Glutamatergic neuron (in vitro differentiated cells): ENCODE results near the gene DOK3. TPM values are rescaled to one million over a fixed set of nuclear protein-coding genes. Genes with fewer than 3 reads are reported as not detected.

ENCODE experiments used
- DNase-seq: peaks from one replicate; pipeline ENCODE4 v3.0.0; 2022
- H3K27ac Mint-ChIP-seq: one replicate; pipeline ENCODE4 v1.8.0; 2020; ENCODE audit warnings: mild to moderate bottlenecking, mixed read lengths, inconsistent platforms; ENCODE audit not compliant: unreplicated experiment
- H3K27me3 Mint-ChIP-seq: one replicate; pipeline ENCODE4 v1.8.0; 2020; ENCODE audit warnings: mild to moderate bottlenecking, moderate library complexity, mixed read lengths, inconsistent platforms; ENCODE audit not compliant: unreplicated experiment
- H3K36me3 Mint-ChIP-seq: one replicate; pipeline ENCODE4 v1.8.0; 2020; ENCODE audit warnings: mild to moderate bottlenecking, mixed read lengths, inconsistent platforms; ENCODE audit not compliant: unreplicated experiment
- H3K4me1 Mint-ChIP-seq: one replicate; pipeline ENCODE4 v1.8.0; 2020; ENCODE audit warnings: mild to moderate bottlenecking, low read depth, mixed read lengths, inconsistent platforms; ENCODE audit not compliant: unreplicated experiment
- H3K4me3 Mint-ChIP-seq: one replicate; pipeline ENCODE4 v1.8.0; 2020; ENCODE audit warnings: mild to moderate bottlenecking, mixed read lengths, inconsistent platforms; ENCODE audit not compliant: unreplicated experiment
- H3K9me3 Mint-ChIP-seq: one replicate; pipeline ENCODE4 v1.8.0; 2020; ENCODE audit warnings: mild to moderate bottlenecking, moderate library complexity, mixed read lengths, inconsistent platforms; ENCODE audit not compliant: unreplicated experiment
- CTCF ChIP-seq: fragments of 200-600 bp; sonication (generic); IDR thresholded peaks from one replicate; pipeline ENCODE4 v1.5.0; 2021; ENCODE audit not compliant: partially characterized antibody, unreplicated experiment
- total RNA-seq: library from RNA; stranded (reverse); fragmentation: NEBNext Ultra II Directional; extraction: Animal tissue kit (Norgen Biotek cat#: 25700); gene quantifications from one replicate; pipeline ENCODE4 v1.2.1, GENCODE V29; 2021; ENCODE audit not compliant: unreplicated experiment

Gene DOK3
- total RNA-seq, 1 donor from 2014 or later: 29.2 TPM

GRCh38 chr5:177456591-177456964 is 53.0 kb downstream of the DOK3 start:
- H3K36me3 Mint-ChIP-seq: peaks cover 3% of the 10 kb centered on the region
- H3K4me3 Mint-ChIP-seq: peak overlapping the region; percentile 85

GRCh38 chr5:177455661-177456590 is 53.7 kb downstream of the DOK3 start:
- peak; percentile 95 for TF ChIP-seq CTCF
- peak; percentile 95 for DNase-seq
- peak overlapping the region; percentile 85 for H3K4me3 Mint-ChIP-seq
- peak overlapping the region; percentile 89 for H3K27ac Mint-ChIP-seq
- peaks cover 36% of the 10 kb centered on the region for H3K9me3 Mint-ChIP-seq
- H3K27me3 Mint-ChIP-seq: peaks cover 36% of the 10 kb centered on the region
- no peaks in the 10 kb centered on the region for H3K36me3 Mint-ChIP-seq
- H3K4me1 Mint-ChIP-seq: peaks cover 11% of the 10 kb centered on the region

More at GRCh38 chr5:177456591-177456964, 53.0 kb downstream of the DOK3 start:
- Mint-ChIP-seq H3K27me3 (peaks cover 40% of the 10 kb centered on the region), H3K9me3 (peaks cover 38% of the 10 kb centered on the region), H3K4me1 (peaks cover 15% of the 10 kb centered on the region), H3K27ac (peak overlapping the region; percentile 89)
- TF ChIP-seq CTCF: peak; percentile 44
- no peak for DNase-seq

- peak overlapping the region; percentile 59 for H3K4me3 Mint-ChIP-seq
- peaks cover 11% of the 10 kb centered on the region for H3K4me1 Mint-ChIP-seq
- H3K27me3 Mint-ChIP-seq: peaks cover 37% of the 10 kb centered on the region
- DNase-seq: peak; percentile 92
- no peak overlapping the region for H3K27ac Mint-ChIP-seq
- H3K9me3 Mint-ChIP-seq: peaks cover 33% of the 10 kb centered on the region
- no peaks in the 10 kb centered on the region for H3K36me3 Mint-ChIP-seq
- TF ChIP-seq CTCF: peak; percentile 83
Measured at GRCh38 chr5:177455036-177455660, 54.5 kb downstream of the DOK3 start.

GRCh38 chr5:177454397-177455035 is 55.1 kb downstream of the DOK3 start:
- TF ChIP-seq CTCF: peak; percentile 92
- no peaks in the 10 kb centered on the region for H3K36me3 Mint-ChIP-seq
- peaks cover 34% of the 10 kb centered on the region for H3K27me3 Mint-ChIP-seq
- DNase-seq: peak; percentile 97
- peaks cover 33% of the 10 kb centered on the region for H3K9me3 Mint-ChIP-seq
- H3K4me3 Mint-ChIP-seq: peak overlapping the region; percentile 55
- peaks cover 10% of the 10 kb centered on the region for H3K4me1 Mint-ChIP-seq
- no peak overlapping the region for H3K27ac Mint-ChIP-seq
